HG03135 (cell line): ENCODE data around the gene TECPR1.

Experiments
- ATAC-seq: cut with Tn5 transposase; IDR thresholded peaks from one replicate; pipeline ENCODE4 v1.9.1; 2021; ENCODE audit warnings: mild to moderate bottlenecking, moderate library complexity; ENCODE audit not compliant: unreplicated experiment

Gene TECPR1

DNA sequence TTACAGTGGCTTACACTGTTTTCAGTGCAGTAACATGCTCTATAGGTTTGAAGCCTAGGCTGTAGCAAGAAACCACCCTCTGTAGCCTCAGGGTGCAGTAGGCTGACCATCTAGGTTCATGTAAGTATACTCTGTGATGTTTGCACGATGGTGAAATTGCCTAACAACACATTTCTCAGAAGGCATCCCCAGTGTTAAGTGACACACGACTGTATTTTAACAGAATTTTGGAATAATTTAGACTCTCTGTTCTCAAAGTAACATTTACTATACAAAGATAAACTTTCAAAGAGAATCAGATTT lies 85.4 kb downstream of the TECPR1 start:
- ATAC-seq, result no peak

GRCh38 chr7:98165827-98166667 lies 86.0 kb downstream of the TECPR1 start:
- ATAC-seq, result no peak
